ENCODE results near the gene TMEM121.

The TMEM121 gene

GRCh38 chr14:105486163-105486973 is 40.0 kb upstream of the TMEM121 start, which contains the start of gene CRIP1:
CRIP1 (plus strand) TSS chr14:105486886; CDS start chr14:105487260, 374 bp downstream.
- no peak for TF ChIP-seq EZH2phosphoT487 (IDR thresholded peaks at IDR 0.05; ENCODE audit: low read depth)
- no peak for TF ChIP-seq CTCF (IDR thresholded peaks at IDR 0.05; ENCODE audit: low read depth, low read length)
- H3K27ac ChIP-seq (ENCODE audit: low read length) = peak within 1 kb of the TSS; percentile 58
- peak within 1 kb of the TSS; percentile 0; the same call in 1 of the 2 replicates for H2AFZ ChIP-seq (ENCODE audit: low read depth, low read length)
- peaks cover 12% of the 10 kb centered on the region; the same call in 1 of the 2 replicates for H3K79me2 ChIP-seq (ENCODE audit: low read length)
- peak within 1 kb of the TSS; percentile 97 for H3K9ac ChIP-seq (ENCODE audit: low read length)
- peaks cover 31% of the 10 kb centered on the region for H3K4me1 ChIP-seq (ENCODE audit: low read length)
- H3K27me3 ChIP-seq (ENCODE audit: low read depth, low read length) = peaks cover 9% of the 10 kb centered on the region
- peak within 1 kb of the TSS; percentile 92 for H3K4me3 ChIP-seq (ENCODE audit: low read length)
- peak within 1 kb of the TSS; percentile 93 for H3K4me2 ChIP-seq (ENCODE audit: low read length)
- no peaks in the 10 kb centered on the region for H3K9me3 ChIP-seq (ENCODE audit: insufficient read depth, low read length)
- H3K36me3 ChIP-seq (replicated peaks; ENCODE audit: low read depth, low read length) = no peaks in the 10 kb centered on the region
- no peaks in the 10 kb centered on the region for H4K20me1 ChIP-seq (ENCODE audit: insufficient read depth, low read length)

DNA sequence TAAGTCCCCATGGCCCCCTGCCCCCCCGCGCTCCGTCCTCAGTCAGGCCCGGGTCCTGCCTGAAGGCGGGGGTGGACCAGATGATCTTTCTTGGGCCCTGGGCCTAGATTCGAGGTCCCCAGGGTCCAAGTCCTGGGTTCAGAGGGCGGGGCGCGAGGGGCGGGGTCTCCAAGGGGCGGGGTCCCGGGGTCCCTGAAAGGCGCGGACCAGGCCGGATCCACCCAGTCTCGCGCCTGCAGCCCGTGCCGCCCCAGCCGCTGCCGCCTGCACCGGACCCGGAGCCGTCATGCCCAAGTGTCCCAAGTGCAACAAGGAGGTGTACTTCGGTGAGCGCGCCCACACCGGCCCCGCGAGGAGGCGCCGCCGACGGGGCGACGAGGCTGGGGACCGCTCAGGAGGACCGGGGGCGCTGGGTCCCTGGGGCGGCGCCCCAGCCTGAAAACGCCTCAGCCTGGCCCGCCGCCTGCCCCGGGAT is 39.4 kb upstream of the TMEM121 start:
- Histone ChIP-seq H3K4me2 (ENCODE audit: low read length) (peak overlapping the region; percentile 93), H3K79me2 (ENCODE audit: low read length) (peaks cover 15% of the 10 kb centered on the region), H3K36me3 (replicated peaks; ENCODE audit: low read depth, low read length) (no peaks in the 10 kb centered on the region), H3K4me3 (ENCODE audit: low read length) (peak overlapping the region; percentile 92), H4K20me1 (ENCODE audit: insufficient read depth, low read length) (peaks cover 4% of the 10 kb centered on the region), H3K27me3 (ENCODE audit: low read depth, low read length) (peaks cover 9% of the 10 kb centered on the region), H3K9me3 (ENCODE audit: insufficient read depth, low read length) (no peaks in the 10 kb centered on the region), H3K9ac (ENCODE audit: low read length) (peak overlapping the region; percentile 97), H3K27ac (ENCODE audit: low read length) (peak overlapping the region; percentile 58), H2AFZ (ENCODE audit: low read depth, low read length) (no peak overlapping the region; the same call in 1 of the 2 replicates), H3K4me1 (ENCODE audit: low read length) (peaks cover 30% of the 10 kb centered on the region)
- TF ChIP-seq CTCF (IDR thresholded peaks at IDR 0.05; ENCODE audit: low read depth, low read length) (no peak), EZH2phosphoT487 (IDR thresholded peaks at IDR 0.05; ENCODE audit: low read depth) (no peak)

DNA sequence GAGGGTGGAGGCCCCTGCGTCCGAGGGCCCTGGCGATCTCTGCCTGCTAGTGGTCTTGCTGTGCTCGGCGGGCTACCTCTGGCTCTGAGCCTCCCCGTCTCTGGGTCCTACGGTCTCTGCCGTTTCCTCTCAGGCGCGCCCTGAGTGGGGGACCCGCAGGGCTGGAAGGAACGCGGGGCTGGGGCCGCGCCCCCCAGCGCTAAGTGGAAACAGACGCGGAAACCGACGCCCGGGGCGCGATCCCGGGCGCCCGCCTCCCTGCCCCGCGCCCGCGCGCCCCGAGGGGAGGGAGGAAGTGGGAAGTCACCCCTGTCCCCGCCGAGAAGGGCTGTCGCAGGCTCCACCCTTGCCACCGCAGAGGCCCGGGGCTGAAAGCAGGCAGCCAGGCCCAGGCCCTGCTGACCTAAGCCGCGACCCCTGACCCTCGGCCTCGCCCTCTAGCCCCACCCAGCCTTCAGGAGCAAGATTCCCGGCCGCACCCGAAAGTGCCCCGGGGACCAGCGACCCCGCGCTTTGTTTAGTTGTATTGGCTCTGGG is 38.9 kb upstream of the TMEM121 start:
- peaks cover 9% of the 10 kb centered on the region for H4K20me1 ChIP-seq (ENCODE audit: insufficient read depth, low read length)
- H3K36me3 ChIP-seq (replicated peaks; ENCODE audit: low read depth, low read length) = peaks cover under 1% of the 10 kb centered on the region
- H3K4me3 ChIP-seq (ENCODE audit: low read length) = peak overlapping the region; percentile 92
- peaks cover 20% of the 10 kb centered on the region for H3K79me2 ChIP-seq (ENCODE audit: low read length)
- H3K27ac ChIP-seq (ENCODE audit: low read length) = peak overlapping the region; percentile 58
- TF ChIP-seq CTCF (IDR thresholded peaks at IDR 0.05; ENCODE audit: low read depth, low read length) = no peak
- TF ChIP-seq EZH2phosphoT487 (IDR thresholded peaks at IDR 0.05; ENCODE audit: low read depth) = no peak
- H2AFZ ChIP-seq (ENCODE audit: low read depth, low read length) = no peak overlapping the region; the same call in 1 of the 2 replicates
- H3K9ac ChIP-seq (ENCODE audit: low read length) = peak overlapping the region; percentile 97
- H3K4me2 ChIP-seq (ENCODE audit: low read length) = peak overlapping the region; percentile 93
- H3K4me1 ChIP-seq (ENCODE audit: low read length) = peaks cover 33% of the 10 kb centered on the region
- no peaks in the 10 kb centered on the region for H3K9me3 ChIP-seq (ENCODE audit: insufficient read depth, low read length)
- H3K27me3 ChIP-seq (ENCODE audit: low read depth, low read length) = peaks cover 9% of the 10 kb centered on the region

Data from OCI-LY3 (cell line).